Stimulated activated CD8-positive, alpha-beta memory T cell treated with anti-CD3 and anti-CD28 coated beads, Interleukin-15, amount 100 ng/mL, for 48 hours (primary cell): ENCODE measurements around the gene NOL7.

Experiments
- DNase-seq, 2 donors: peaks; one replicate each; pipeline ENCODE4 v3.0.0-alpha.2; 2020; ENCODE audit warnings: low read depth in 2 of 2

NOL7 gene

DNA sequence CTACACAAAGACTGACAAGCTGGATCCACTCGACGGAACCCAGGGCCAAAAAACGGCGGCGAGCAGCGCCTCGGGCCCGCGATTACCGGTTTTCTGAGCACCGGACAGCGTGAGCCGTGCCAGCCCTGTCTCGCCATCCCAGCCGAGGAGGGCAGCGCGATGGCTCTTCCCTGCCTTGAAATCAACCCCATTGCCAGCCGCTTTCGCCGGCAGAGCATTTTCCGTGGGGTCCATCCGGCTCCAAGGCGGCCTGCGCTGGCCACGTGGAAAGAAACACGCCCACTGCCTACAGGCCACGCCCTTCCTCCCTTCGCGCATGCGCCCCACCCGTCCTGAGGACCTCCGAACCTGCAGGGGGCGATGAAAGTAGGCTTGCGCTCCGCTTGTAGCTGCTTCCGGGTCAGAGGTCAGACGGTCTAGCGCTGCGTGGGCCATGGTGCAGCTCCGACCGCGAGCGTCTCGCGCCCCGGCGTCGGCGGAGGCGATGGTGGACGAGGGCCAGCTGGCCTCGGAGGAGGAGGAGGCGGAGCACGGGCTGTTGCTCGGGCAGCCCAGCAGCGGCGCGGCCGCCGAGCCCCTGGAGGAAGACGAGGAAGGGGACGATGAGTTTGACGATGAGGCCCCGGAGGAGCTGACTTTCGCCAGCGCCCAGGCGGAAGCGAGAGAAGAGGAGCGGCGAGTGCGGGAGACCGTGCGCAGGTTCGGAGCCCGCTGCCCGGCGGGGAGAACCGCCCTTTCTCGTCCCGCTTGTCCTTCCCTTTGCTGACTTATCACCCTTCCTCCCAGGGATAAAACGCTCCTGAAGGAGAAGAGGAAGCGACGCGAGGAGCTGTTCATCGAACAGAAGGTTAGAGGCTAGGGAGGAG is at the start of gene NOL7:
TSS of gene NOL7 (plus strand) at position 410 of the 866 bp plus-strand sequence. CDS start at position 434, 24 bp downstream.
- peak; percentile 95 to 97 for DNase-seq

DNA sequence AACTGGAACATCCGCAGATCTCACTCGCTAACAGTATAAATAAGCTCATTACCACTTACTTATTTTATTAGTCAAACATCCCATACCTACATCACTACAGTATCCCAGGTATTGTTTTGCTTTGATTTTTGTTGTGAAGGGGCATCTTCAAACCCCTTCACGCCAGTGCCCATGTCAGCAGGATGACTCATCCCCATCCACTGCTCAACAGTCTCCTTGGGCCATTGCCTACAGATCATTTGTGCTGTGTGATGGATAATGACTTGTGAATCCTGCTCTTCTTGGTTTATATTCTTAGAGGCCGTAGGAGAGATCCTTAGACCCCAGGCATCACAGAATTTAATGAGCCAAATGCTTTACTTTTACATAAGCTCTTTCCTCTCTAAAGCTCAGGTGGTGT is 49.2 kb upstream of the NOL7 start:
- no peak for DNase-seq

DNA sequence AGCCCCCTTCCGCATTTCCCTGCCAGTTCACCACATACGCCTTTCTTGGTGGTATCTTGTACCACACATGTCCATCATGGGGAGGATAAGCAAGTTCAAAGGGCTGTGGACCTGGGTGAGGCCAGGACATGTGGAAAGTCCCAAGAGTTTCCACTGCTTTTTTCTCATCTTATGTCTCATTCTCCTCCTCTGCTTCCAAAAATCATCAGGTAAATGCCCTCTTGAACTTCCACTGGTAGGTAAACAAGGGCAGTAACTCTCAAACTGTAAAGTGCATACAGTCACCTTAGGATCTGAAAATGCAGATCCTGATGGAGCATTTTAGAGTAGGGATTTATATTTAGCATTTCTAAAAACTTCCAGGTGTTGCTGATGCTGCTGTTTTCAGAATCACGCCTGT is 48.6 kb upstream of the NOL7 start:
- DNase-seq = no peak

DNA sequence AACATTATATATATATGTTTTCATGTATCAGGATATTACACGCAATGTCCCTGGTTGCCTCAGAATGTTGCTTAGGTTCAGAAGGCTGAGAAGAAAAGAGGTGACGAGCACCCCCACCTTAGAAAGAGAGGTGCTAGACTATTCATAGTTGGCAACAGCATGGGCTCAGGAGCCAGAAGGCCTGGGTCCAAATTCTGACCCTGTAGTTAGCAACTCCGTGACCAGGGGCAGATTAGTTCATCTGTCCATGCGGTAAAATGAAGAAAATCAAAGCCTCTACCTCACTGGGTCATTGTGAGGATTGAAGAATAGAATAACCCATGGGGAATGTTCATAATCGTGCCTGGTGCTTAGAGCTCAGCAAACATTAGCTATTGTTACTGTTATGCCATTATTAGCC is 46.2 kb upstream of the NOL7 start:
- no peak for DNase-seq

DNA sequence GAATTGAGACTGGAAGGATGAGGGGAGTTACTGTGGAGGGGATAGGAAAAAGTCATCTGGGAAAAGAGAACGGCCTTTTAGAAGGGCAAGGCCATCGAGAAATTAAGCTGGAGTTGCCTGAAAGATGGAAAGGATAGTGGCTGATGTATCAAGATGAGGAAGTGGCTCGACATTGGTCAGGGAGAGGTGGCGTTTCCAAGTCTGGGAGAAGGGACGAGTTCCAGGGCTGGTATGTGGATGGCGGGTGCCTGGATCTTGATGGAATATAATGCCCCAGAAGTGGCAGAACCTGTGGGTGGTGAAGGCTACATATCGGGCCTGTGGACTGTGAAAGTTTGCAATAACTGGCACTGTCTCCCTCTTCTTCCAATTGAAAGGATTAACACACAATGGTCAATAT is 42.9 kb upstream of the NOL7 start:
- DNase-seq = no peak

DNA sequence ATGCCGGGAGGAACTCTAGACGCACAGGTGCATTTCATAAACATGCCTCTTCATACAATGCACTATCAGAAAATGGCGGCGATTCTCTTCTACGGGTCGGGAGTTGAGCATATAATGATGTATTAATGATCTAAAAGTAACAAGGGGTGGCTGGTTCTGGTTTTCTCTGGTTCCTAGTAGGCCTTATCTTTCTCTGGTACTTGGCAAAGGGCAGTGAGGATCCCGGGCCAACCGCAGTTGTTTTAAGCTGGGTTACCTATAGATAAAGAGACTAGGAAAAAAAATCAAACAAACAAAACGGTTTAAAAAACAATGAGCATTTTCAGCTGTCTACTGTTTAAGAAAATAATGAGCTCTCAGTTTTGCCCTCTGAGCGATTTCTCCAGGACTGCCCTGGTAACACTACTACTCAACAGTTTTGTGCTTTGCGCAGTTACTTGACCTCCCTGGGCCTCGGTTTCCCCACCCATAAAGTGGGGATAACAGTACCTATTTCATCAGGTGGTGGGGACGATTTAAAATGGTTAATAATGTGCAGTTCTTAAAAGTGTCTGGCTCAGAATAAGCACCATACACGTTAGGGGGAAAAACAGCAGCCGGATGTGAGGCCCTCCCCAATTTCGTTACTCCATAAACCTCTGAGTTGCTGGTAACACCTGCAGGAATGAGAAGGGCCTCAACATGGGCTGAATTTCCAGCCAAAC is 42.0 kb upstream of the NOL7 start:
- DNase-seq = no peak

DNA sequence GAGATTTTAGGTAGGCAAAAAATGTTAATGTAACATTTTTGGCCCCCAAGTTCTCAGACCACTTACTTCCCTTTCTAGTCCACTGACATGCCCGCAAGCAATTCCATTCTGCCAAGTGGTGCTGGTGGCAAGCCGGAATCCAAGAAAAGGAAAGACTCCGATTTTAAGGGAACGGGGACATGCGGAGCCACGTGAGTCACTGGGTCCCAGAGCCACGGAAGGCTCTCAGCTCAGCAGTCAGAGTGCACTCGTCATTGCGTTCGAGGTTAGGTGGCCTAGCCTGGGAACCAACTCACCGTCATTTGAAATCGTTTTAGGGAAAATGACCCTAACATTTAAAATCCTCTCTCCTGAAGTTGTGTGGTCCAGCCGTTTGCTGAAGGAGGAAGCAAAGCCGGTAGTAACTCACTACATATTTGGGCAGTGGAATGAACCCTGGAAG is 41.4 kb upstream of the NOL7 start:
- DNase-seq = no peak

DNA sequence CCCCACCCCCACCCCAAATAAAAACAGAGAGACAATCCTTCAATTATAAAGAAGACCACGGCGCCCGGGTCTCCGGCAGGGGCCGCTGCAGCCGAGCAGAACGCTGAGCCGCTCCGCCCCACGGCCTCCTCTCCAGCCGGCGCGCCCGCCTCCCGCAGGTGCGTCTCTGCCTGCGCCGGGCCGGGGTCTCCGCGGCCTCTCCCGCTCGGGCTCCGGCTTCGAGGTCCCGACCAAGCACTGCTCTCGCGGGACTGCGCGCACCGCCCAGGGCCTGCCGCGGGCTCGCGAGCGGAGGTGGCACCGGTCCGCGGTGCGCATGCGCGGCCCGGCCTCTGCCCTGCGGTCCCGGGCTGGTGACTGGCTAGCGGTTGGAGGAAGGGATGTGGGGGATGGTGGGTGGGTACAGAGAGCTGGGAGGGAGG is 41.0 kb upstream of the NOL7 start:
- DNase-seq = peak; percentile 89 to 93

DNA sequence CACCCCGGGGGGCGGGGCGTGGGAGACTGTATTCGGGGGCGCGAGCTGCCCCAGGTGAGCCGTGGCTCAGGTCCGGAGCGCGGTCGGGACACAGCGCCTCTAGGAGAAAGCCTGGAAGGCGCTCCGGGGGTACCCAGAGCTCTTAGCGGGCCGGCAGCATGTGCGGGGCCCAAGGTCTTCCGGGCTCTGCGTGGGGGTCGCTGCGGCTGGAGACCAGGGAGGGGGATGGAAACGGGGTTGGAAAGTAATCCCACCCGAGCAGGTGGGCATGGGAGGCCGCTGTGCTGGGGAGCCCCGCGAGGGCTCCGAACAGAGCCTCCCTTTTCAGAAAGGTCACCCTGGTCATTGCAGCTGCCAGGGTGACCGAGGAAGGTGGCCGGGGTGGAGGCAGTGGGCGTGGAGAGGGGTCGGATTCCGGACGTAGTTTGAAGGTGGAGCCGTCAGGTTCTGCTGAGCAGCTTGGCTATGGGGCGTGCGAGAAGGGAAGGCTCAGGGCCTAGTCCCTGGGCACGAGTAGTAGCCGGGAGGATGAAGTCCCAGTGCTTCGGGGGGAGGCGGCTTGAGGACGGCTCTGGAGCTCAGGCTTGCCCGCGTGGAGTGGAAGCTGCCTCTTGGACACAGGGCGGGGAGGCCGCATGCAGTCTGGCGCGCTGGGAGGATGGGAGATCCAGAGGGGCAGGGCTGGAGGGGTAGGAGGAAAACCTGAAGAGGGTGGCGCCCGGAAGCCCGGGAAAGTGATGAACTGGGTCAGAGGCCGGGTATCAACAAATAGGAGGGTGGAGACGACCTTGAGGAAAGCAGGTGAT is 40.4 kb upstream of the NOL7 start, which contains the start of gene SIRT5:
TSS of gene SIRT5 (plus strand) at position 31 of the 806 bp plus-strand sequence. CDS start 9,510 bp downstream, outside the sequence.
- peak; percentile 59 to 67 for DNase-seq

DNA sequence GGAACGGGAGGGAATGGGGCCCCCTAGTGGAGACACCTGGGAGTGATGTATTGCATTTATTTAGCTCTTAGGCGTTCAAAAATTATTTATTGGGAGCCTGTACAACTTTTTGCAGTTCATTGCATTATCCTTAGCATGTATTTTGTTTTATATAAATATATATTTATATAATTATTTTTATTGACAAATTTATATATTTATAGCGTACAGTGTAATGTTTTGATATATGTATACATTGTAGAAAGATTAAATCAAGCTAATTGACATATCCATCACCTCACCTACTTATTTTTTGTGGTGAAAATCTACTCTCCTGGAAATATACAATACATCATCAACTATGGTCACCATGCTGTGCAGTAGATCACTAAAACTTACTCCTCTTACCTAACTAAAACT is 39.8 kb upstream of the NOL7 start:
- no peak for DNase-seq

DNA sequence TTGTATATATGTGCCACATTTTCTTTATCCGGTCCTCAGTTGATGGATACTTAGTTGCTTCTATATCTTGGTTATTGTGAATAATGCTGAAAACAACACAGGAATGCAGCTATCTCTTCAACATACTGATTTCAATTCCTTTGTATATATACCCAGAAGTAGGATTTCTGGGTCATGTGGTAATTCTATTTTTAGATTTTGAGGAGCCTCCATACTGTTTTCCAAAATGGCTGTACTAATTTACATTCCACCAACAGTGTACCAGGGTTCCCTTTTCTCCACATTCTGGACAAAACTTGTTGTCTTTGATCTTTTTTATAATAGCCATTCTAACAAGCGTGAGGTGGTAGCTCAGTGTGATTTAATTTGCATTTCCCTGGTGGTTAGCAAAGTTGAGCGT is 39.1 kb upstream of the NOL7 start:
- DNase-seq = no peak

DNA sequence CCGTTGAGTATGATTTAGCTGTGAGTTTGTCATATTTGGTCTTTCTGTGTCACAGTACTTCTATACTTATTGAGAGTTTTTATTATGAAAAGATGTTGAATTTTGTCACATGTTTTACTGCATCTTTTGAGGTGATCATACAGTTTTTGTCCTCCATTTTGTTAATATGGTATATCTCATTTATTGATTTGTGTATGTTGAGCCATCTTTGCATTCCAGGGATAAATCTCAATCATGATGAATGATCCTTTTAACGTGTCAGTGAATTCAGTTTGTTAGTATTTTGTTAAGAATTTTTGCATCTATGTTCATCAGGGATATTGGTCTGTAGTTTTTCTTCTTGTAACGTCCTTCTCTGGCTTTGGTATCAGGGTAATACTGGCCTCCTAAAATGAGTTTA is 37.2 kb upstream of the NOL7 start:
- DNase-seq = no peak

DNA sequence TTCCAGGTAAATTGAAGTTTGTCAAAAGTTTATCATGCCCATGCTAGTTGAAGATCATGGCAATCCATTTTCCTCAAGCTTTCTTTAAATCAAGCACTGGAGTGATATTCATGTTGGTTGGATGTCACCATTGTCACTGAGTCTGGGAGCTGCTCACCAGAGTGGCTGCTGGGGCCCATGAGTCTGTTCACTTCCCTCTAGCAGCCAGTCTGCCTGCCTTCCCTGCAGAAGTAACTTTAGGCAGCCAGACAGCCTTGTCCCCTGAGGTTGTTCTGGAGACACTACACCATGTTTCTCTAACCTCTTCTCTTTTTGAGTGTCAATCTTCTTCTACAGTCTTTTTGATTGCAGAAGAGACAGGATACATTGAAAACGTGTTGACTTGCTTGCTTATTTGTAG is 35.2 kb upstream of the NOL7 start:
- DNase-seq = no peak

DNA sequence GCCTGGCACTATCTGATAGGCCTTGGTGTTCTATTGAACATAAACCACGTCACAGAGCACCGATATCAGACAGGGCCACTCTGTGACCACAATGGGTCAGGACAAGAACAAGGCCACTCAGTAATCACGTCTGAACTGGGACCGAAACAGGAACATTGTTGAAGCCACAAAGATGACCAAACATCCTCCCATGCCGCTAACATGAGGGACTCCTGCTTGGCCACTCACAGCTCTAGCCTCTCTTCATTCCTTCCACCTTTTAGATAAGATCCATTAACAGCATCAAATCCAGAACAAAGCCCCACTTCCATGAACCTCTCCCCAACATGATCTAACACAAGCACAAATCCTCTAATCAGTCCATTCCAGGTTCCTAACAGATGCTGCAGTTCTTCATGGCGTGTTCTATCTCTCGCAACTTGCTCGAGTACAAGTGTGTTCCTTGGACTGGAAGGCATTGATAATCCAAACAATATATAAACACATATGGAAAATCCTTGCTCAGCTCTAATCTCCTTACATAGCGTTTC is 33.4 kb upstream of the NOL7 start:
- DNase-seq = no peak

DNA sequence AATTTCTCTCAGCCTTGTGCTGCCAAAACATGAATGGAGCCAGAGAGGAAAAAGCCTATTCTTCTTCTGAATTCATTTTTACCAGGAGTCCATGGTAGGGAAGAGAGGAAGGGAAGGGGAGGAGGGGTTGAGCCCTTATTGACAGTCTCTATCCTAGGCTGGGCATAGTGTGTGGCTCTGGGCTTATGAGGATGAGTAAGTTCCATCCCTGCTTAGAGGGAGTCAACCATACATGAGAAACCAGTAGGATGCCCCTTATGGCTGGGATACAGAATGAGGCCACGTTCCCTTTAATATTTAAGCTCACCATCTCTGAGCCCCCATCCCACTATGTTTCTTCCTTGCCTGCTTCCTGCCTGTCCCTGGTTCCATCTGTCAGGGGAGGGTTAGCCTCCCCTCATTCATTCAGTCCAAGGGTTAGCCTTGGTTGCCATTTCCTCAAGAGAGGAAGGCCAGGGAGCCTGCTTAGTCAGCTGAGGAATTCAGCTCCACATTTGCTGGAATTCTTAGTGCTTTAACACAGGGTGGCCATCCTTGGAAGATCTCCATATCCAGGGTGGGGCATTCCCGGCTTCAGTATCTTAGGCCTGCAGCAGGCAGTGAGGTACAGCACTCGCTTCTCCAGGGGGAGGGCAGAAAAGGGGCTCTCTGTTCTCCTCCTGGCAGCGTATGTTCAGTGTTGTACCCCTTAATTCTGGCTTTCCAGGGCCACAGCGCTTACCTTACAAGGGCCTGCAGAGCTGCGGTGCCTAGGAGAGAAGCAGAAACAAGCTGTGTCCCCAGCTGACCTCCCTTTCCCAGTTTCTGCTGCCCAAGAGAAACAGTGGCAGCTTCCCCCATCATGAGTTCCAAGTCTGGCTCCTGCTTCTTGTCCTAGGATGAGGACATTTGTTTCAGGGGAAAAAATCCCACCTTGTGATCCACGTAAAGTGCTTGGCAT is 28.3 kb upstream of the NOL7 start:
- DNase-seq = no peak

DNA sequence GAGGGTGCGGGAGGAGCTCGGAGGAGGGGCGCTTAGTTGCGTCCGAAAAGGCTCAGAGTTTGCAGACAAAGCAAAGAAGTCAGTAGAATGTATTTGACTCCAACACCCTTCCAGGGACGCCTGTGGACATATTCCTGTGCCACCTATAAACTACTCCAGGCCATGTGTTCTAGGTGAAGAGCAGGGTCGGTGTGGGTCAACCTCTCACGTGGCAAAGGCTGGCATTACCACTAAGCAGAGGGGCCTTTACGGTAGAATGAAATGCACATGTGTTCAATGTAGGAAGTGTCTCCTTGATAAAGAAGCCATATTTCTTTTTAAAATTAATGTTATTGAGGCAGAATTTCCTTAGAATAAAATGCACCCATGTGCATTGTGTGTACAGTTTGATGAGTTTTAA is 25.3 kb upstream of the NOL7 start:
- no peak for DNase-seq

DNA sequence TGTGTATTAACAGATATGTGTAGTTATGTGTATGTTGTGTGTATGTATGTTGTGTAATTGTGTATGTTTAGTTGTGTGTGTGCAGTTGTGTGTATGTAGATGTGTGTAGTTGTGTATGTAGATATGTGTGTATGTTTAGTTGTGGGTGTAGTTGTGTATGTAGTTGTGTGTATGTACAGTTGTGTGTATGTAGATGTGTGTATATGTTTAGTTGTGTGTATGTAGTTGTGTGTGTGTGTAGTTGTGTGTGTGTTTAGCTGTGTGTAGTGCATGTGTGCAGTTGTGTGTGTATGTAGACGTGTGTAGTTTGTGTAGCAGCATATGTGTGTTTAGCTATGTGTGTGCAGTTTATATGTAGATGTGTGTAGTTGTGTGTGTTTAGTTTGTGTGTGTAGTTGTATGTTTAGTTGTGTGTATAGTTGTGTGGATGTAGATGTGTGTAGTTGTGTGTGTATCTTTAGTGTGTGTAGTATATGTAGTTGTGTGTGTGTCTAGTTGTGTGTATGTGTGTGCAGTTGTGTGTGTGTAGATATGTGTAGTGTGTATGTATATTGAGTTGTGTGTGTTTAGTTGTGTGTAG is 24.5 kb upstream of the NOL7 start:
- DNase-seq = no peak

DNA sequence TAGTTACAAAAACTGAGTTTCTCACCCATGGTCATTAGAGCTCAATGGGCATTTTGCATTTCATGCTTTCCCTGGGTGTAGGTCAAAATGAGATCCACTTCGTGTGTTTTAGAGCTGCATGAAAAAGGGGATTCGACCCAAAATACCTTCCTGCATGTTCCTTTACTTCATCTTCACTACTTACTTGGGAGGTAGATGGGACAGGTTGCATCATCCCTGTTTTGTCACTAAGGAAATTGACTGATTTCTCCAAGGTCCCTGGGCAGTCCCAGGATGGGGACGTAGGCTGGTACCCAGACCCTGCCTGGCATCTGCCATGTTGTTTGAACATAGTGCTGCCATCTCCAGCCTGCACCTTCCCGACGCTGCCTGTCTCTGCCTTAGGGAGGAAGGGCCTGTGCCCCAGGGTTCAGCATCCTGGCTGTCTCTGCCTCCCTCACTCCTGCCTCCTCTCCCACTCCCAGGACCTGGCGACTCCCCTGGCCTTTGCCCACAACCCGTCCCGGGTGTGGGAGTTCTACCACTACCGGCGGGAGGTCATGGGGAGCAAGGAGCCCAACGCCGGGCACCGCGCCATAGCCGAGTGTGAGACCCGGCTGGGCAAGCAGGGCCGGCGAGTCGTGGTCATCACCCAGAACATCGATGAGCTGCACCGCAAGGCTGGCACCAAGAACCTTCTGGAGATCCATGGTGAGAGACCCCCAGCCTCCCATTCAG is 23.8 kb upstream of the NOL7 start:
- no peak for DNase-seq

DNA sequence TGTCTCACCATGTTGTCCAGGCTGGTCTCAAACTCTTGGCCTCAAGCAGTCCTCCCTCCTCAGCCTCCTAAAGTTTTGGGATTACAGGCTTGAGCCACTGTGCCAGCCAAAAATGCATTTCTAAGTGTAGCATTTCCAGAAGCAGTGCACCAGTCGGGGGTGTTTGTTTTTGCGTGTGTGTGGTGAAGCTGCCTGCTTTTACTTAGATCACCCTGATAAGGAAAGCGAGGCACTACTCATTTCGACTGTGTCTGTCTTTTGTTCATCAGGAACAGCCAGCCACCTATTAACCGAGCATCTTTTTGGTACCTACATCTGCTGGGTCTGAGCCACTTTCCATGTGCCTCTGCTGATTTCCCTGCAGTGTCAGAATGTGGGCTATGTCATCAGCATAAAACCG is 22.0 kb upstream of the NOL7 start:
- DNase-seq = no peak

DNA sequence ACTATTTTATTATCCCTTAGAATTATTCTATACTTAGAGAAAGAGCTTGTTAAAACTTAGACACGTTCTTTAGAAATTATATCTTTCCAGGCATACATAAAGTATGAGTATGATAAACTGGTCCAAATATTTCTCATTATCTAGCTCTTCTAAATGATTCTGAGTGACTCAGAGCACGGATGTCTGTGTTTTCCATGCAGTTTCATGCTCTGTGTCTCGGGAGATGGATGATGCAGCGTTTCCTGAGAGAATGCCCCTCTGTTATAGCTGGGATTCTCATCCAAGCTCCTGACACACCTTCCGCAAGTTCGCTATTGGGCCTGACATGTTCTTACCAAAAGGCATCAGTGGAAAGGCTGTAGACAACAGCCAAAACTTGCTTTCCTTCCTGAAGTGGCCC is 21.4 kb upstream of the NOL7 start:
- no peak for DNase-seq
